ENCODE data around the gene SUDS3. TPM values are rescaled to one million over a fixed set of nuclear protein-coding genes. Genes with fewer than 3 reads are reported as not detected.

Gene SUDS3
- total RNA-seq, 1 experiment from 2014 or later = 55.0 TPM

- Histone ChIP-seq H4K20me1 (ENCODE audit: insufficient read depth, low read depth, low read length) (no peaks in the 10 kb centered on the region), H3K9ac (ENCODE audit: low read length) (peak overlapping the region; percentile 76), H3K27ac (ENCODE audit: low read length) (peak overlapping the region; percentile 88), H3K79me2 (ENCODE audit: low read length) (peaks cover 89% of the 10 kb centered on the region), H2AFZ (ENCODE audit: low read length) (peak overlapping the region; percentile 17; the same call in 1 of the 2 replicates), H3K9me3 (ENCODE audit: low read length) (no peaks in the 10 kb centered on the region), H3K4me2 (ENCODE audit: low read depth, low read length, poor library complexity, severe bottlenecking) (peak overlapping the region; percentile 80), H3K27me3 (ENCODE audit: low read length) (no peaks in the 10 kb centered on the region), H3K9me2 (replicated peaks; ENCODE audit: insufficient read depth, low read length) (no peaks in the 10 kb centered on the region), H3K4me1 (ENCODE audit: low read length) (peaks cover 49% of the 10 kb centered on the region), H3K36me3 (ENCODE audit: insufficient read depth, low read length) (peaks cover 16% of the 10 kb centered on the region; the same call in 1 of the 2 replicates), H3K4me3 (ENCODE audit: low read length) (peak overlapping the region; percentile 75)
- DNase-seq = peak; percentile 75
Observed at GRCh38 chr12:118358612-118359540, 17.5 kb upstream of the SUDS3 start.

GRCh38 chr12:118359541-118359915 lies 16.8 kb upstream of the SUDS3 start:
- Histone ChIP-seq H3K27ac (ENCODE audit: low read length) (peak overlapping the region; percentile 88), H3K4me2 (ENCODE audit: low read depth, low read length, poor library complexity, severe bottlenecking) (peak overlapping the region; percentile 80), H2AFZ (ENCODE audit: low read length) (peak overlapping the region; percentile 17; the same call in 1 of the 2 replicates), H3K27me3 (ENCODE audit: low read length) (no peaks in the 10 kb centered on the region), H3K4me1 (ENCODE audit: low read length) (peaks cover 49% of the 10 kb centered on the region), H3K36me3 (ENCODE audit: insufficient read depth, low read length) (peaks cover 12% of the 10 kb centered on the region; the same call in 1 of the 2 replicates), H3K79me2 (ENCODE audit: low read length) (peaks cover 89% of the 10 kb centered on the region), H3K9me3 (ENCODE audit: low read length) (no peaks in the 10 kb centered on the region), H3K4me3 (ENCODE audit: low read length) (peak overlapping the region; percentile 75), H4K20me1 (ENCODE audit: insufficient read depth, low read depth, low read length) (no peaks in the 10 kb centered on the region), H3K9me2 (replicated peaks; ENCODE audit: insufficient read depth, low read length) (no peaks in the 10 kb centered on the region), H3K9ac (ENCODE audit: low read length) (peak overlapping the region; percentile 76)
- DNase-seq = peak; percentile 71

GRCh38 chr12:118361092-118361404 lies 15.3 kb upstream of the SUDS3 start:
- Histone ChIP-seq H3K79me2 (ENCODE audit: low read length) (peaks cover 88% of the 10 kb centered on the region), H2AFZ (ENCODE audit: low read length) (no peak overlapping the region), H3K27ac (ENCODE audit: low read length) (no peak overlapping the region), H3K9ac (ENCODE audit: low read length) (no peak overlapping the region), H3K4me3 (ENCODE audit: low read length) (no peak overlapping the region), H3K9me2 (replicated peaks; ENCODE audit: insufficient read depth, low read length) (no peaks in the 10 kb centered on the region), H3K27me3 (ENCODE audit: low read length) (no peaks in the 10 kb centered on the region), H3K9me3 (ENCODE audit: low read length) (no peaks in the 10 kb centered on the region), H3K4me2 (ENCODE audit: low read depth, low read length, poor library complexity, severe bottlenecking) (no peak overlapping the region), H4K20me1 (ENCODE audit: insufficient read depth, low read depth, low read length) (no peaks in the 10 kb centered on the region), H3K36me3 (ENCODE audit: insufficient read depth, low read length) (0 out of 2 replicates have a peak, but pooled peaks cover under 1% of the 10 kb centered on the region), H3K4me1 (ENCODE audit: low read length) (peaks cover 36% of the 10 kb centered on the region)
- no peak for DNase-seq

- Histone ChIP-seq H3K36me3 (ENCODE audit: insufficient read depth, low read length) (no peaks in the 10 kb centered on the region), H3K9me3 (ENCODE audit: low read length) (no peaks in the 10 kb centered on the region), H3K4me2 (ENCODE audit: low read depth, low read length, poor library complexity, severe bottlenecking) (no peak overlapping the region), H2AFZ (ENCODE audit: low read length) (no peak overlapping the region), H3K4me1 (ENCODE audit: low read length) (peaks cover 28% of the 10 kb centered on the region), H4K20me1 (ENCODE audit: insufficient read depth, low read depth, low read length) (no peaks in the 10 kb centered on the region), H3K79me2 (ENCODE audit: low read length) (peaks cover 87% of the 10 kb centered on the region), H3K9me2 (replicated peaks; ENCODE audit: insufficient read depth, low read length) (no peaks in the 10 kb centered on the region), H3K27ac (ENCODE audit: low read length) (no peak overlapping the region), H3K27me3 (ENCODE audit: low read length) (no peaks in the 10 kb centered on the region), H3K9ac (ENCODE audit: low read length) (no peak overlapping the region), H3K4me3 (ENCODE audit: low read length) (no peak overlapping the region)
- no peak for DNase-seq
Observed at GRCh38 chr12:118361889-118362288, 14.5 kb upstream of the SUDS3 start.

- Histone ChIP-seq H3K27ac (ENCODE audit: low read length) (no peak overlapping the region), H3K9me2 (replicated peaks; ENCODE audit: insufficient read depth, low read length) (no peaks in the 10 kb centered on the region), H3K4me1 (ENCODE audit: low read length) (peaks cover 26% of the 10 kb centered on the region), H4K20me1 (ENCODE audit: insufficient read depth, low read depth, low read length) (peaks cover 7% of the 10 kb centered on the region; the same call in 1 of the 2 replicates), H3K9me3 (ENCODE audit: low read length) (no peaks in the 10 kb centered on the region), H3K4me3 (ENCODE audit: low read length) (no peak overlapping the region), H3K79me2 (ENCODE audit: low read length) (peaks cover 95% of the 10 kb centered on the region), H3K27me3 (ENCODE audit: low read length) (no peaks in the 10 kb centered on the region), H3K9ac (ENCODE audit: low read length) (no peak overlapping the region), H3K4me2 (ENCODE audit: low read depth, low read length, poor library complexity, severe bottlenecking) (no peak overlapping the region), H3K36me3 (ENCODE audit: insufficient read depth, low read length) (no peaks in the 10 kb centered on the region), H2AFZ (ENCODE audit: low read length) (no peak overlapping the region)
- no peak for DNase-seq
Observed at GRCh38 chr12:118368821-118369220, 7.5 kb upstream of the SUDS3 start.

- H3K79me2 ChIP-seq (ENCODE audit: low read length) = peaks cover 86% of the 10 kb centered on the region
- DNase-seq = no peak
- H3K4me1 ChIP-seq (ENCODE audit: low read length) = peaks cover 43% of the 10 kb centered on the region
- H3K4me2 ChIP-seq (ENCODE audit: low read depth, low read length, poor library complexity, severe bottlenecking) = peak overlapping the region; percentile 87
- H3K27ac ChIP-seq (ENCODE audit: low read length) = peak overlapping the region; percentile 53
- H4K20me1 ChIP-seq (ENCODE audit: insufficient read depth, low read depth, low read length) = peaks cover 7% of the 10 kb centered on the region; the same call in 1 of the 2 replicates
- H2AFZ ChIP-seq (ENCODE audit: low read length) = no peak overlapping the region
- no peaks in the 10 kb centered on the region for H3K9me3 ChIP-seq (ENCODE audit: low read length)
- H3K9me2 ChIP-seq (replicated peaks; ENCODE audit: insufficient read depth, low read length) = no peaks in the 10 kb centered on the region
- H3K9ac ChIP-seq (ENCODE audit: low read length) = peak overlapping the region; percentile 94
- no peaks in the 10 kb centered on the region for H3K36me3 ChIP-seq (ENCODE audit: insufficient read depth, low read length)
- H3K4me3 ChIP-seq (ENCODE audit: low read length) = peak overlapping the region; percentile 93
- no peaks in the 10 kb centered on the region for H3K27me3 ChIP-seq (ENCODE audit: low read length)
Observed at GRCh38 chr12:118370601-118371000, 5.8 kb upstream of the SUDS3 start.

- Histone ChIP-seq H3K9me3 (ENCODE audit: low read length) (no peaks in the 10 kb centered on the region), H3K79me2 (ENCODE audit: low read length) (peaks cover 80% of the 10 kb centered on the region), H3K9me2 (replicated peaks; ENCODE audit: insufficient read depth, low read length) (no peaks in the 10 kb centered on the region), H3K4me3 (ENCODE audit: low read length) (peak overlapping the region; percentile 93), H2AFZ (ENCODE audit: low read length) (0 out of 2 replicates have a peak overlapping the region, but pooled peaks have one; percentile 12), H3K4me2 (ENCODE audit: low read depth, low read length, poor library complexity, severe bottlenecking) (peak overlapping the region; percentile 87), H3K36me3 (ENCODE audit: insufficient read depth, low read length) (no peaks in the 10 kb centered on the region), H3K27me3 (ENCODE audit: low read length) (no peaks in the 10 kb centered on the region), H4K20me1 (ENCODE audit: insufficient read depth, low read depth, low read length) (peaks cover 7% of the 10 kb centered on the region; the same call in 1 of the 2 replicates), H3K9ac (ENCODE audit: low read length) (peak overlapping the region; percentile 94), H3K27ac (ENCODE audit: low read length) (peak overlapping the region; percentile 53), H3K4me1 (ENCODE audit: low read length) (peaks cover 47% of the 10 kb centered on the region)
- DNase-seq = peak; percentile 65
Observed at GRCh38 chr12:118371321-118372282, 4.8 kb upstream of the SUDS3 start.

All from Karpas-422 (cell line).